SKM-1 (cell line): Measurements from ENCODE around the gene FAM83C.

Source experiments
- DNase-seq: peaks from one replicate; lab custom pipeline; 2025; ENCODE audit not compliant: unreplicated experiment; lab: John Stamatoyannopoulos, UW

Gene FAM83C

DNA sequence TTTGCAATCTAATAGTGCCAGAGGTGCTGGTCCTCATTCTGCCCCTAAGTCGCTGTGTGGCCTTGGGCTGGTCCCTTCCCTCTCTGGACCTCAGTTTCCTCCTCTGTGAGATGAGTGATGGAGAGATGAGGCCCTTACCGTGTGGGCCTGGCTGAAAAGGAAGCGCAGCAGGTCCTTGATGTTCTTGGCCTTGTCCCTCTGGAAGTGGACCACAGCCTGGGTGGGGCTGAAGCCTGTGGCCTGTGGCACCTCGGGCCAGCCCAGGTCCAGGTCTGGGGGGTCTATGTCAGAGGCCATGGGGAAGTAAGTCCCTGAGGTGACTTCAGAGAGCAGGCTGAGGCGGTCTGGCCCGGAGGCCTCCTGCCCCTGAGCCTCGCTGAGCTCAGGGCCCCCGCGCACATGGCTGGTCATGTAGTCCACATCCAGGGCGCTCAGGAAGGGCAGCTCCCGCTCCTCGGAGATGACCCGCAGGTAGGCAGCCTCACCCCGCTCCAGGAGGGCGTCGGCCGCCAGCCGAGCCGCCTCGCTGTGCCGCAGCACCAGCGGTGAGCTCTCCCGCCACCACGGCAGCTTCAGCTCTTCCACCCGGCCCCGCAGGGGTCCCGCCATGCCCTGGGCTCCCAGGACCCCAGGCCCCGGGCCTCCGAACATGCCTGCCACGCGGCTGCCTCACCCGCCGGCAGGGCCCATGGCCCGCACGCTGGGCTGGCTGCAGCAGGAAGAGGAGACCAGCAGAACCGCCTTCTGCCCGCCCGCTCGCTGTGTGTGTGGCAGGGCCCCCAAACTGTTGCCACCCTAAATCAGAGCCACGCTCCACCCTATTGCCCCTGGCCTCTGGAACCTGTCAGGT lies at the start of gene FAM83C:
Gene FAM83C, minus strand, starts transcription at position 772 of the 850 bp plus-strand sequence. Its CDS starts 121 bp downstream, at position 651.
- no peak for DNase-seq

DNA sequence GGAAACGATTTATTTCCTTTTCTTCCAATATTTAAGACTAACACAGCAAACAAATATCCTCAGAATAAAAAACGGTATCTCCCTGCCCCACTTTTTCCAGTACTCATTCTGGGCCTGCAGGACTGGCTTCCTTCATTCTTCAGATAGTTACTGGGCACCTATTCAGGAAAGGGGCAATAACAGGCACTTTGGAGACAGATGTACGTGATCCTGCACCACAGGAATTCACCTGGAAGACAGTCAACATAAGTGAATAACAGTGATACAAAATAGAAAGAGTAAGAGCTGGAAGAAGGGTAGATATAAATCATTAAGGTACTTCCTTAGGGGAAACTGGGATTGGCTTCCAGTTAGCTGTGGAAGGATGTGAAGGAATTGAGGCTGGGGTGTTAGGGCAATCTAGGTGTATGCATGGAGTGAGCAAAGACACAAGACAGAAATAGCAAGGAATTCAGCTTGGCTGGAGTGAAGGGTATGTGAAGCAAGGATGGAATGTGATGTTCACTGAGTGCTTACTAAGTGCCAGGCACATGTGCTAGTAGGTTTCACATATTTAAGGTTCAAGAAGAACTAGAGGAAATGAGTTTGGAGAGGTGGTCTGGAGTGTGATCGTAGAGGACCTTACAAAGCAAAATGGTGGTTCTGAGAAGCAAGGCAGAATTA lies 49.3 kb upstream of the FAM83C start:
- no peak for DNase-seq

DNA sequence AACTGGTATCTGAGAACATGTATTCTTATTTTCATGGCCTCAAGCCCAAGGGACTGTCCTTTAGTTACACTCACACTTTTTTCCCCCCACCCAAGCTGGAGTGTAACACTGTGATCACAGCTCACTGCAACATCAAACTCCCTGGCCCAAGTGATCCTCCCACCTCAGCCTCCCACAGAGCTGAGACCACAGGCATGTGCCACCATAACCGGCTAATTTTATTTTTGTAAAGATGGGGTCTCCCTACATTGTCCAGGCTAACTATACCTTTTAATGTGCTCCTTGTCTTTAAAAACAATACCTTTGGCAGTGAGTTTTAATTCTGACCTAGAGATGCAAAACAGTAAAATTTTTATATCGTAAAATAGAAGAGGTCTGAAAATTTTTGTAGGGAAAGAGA lies 48.2 kb upstream of the FAM83C start:
- DNase-seq, result no peak

DNA sequence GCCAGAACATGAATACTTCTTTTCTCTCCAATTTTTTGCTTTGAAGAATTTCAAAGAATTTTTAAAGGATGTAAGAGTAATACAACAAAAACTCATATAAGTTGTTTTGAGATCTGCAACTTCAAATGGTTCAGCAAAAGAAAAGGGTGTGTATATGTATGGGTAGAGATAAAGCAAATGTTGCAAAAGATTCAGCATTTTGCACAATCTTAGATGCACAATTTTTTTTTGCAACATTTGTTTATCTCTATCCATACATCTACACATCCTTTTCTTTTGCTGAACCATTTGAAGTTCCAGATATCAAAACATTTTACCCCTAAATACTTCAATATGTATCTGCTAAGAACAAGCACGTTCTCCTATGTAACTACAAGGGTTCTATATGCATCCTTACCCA lies 47.4 kb upstream of the FAM83C start:
- no peak for DNase-seq

DNA sequence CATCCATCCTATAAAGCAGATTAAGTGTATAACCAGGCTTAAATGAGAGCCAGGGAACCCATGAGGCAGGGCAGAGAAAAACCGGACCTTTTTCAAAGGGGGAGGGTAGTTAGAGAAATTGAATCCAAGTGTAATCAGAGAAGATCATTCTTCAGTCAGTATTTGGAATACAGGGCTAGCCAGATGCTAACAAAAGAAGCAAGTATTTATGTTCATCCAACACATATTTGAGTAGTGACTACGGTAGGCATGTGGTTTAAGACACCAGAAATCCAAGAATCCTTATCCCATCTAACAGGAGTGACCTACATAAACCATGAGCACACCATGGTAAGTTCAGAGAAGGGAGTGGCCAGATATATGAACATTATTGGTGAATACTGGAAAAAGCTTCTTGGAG lies 46.8 kb upstream of the FAM83C start:
- no peak for DNase-seq

DNA sequence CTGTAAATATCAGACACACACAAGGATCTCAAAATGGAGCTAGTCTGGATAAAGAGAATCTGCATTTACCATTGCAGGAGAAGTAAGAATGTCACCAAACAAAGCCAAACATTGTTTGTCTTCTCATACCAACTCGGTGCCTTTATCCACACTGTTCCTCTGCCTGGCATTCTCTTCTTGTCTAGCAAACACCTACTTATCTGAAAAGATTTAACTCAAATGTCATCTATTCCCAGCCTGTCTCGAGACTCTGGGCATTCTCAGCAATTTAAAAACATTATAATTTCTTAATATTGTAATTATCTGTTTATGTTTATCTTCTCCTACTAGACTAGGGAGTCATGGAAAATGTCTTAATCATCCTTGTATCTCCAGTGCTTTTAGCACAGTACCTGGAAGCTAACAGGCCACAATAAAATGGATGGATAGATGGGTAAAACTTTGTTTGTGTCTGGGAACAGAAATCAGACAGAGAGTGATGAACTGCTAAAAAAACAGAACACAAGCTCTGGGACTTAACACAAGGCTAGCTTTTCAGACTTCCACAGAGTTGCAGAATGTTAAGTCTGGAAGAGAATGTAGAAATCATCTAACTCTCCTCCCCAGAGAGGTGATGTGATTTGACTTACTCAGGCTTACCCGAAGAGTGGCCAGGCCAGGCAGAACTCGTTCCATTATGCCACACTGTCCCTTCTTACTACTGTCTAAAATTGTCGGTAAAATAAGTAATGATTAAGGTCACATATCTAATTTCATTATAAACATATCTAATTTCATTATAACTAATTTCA lies 42.3 kb upstream of the FAM83C start:
- no peak for DNase-seq

DNA sequence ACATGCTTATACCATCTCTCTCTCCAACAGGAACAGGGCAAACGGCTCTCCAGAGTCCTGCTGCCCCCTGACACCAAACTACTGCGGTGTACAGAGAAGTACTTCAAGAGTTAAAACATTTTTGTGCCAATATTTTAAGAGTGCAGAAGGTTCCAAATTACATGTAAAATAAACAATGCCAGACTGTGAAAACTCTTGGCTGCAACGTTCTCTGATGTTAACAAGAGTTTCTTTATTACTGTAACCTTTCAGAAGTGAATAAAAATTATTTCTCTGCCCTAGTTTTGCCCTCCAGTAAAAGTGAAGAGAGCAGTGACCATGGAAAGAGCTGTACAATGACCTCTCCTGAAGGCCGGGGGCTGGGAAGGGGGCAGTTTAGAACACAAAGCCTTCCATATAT lies 41.4 kb upstream of the FAM83C start:
- no peak for DNase-seq

DNA sequence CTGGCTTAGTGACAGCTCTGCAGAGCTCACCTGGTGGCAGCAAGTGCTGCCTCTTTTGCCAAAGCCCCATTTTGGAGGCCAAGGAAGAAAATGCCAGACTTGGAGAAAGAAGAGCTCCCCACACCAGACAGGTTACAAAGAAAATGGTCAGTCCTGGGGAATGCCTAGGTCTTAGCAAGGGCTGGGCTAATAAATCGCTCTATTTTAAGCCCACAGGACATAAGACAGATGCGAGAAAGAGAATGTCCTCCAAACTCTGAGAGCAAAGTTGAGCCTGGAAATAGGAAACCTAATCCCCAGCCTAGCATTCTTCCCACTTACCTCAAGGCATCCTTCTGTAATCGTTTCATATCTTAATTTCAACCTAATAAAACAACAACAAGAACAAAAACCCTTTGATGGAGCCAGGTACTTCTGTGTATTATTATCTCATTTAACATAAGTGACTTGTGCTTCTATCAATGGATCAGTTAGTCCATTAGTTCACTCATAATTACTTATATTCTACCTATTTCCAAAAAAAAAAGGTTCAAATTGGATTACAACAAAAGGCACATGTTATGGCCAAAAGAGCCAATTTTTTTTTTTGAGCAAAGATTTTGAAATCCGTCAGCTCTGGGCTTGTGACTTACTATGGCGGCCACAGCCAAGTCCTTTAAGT lies 40.4 kb upstream of the FAM83C start:
- DNase-seq, result no peak

DNA sequence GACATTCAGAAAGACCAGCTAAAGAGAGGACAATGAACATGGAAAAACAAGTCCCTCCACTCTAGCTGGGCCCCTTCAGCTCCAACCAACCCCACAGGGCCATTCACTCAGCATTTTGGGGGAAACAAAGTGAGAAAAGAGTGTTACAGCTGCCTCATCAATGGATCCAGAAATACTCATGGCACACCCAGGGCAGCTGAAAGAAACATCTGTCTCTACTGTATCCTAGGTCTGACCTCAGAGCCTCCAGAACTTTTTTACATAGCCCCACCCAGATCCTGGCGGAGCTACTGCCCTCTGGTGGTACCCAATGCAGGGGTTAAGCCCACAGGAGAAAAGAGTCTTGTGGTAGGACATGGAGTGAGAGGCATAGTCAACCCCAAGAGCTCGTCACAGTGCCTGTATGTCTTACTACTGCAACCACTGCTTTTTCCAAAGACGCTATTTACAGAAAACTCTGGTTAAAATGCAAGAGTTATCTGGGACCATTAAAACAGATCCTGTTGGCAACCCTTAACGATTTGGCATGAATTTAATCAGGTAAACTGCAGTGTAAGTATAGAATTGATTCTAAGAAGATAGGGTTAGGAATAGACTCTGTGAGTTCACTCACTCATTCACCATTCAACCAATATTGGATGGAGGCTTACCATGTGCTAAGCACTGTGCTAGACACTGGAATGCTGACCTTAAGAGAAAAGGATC lies 37.4 kb upstream of the FAM83C start:
- DNase-seq, result peak; percentile 35

DNA sequence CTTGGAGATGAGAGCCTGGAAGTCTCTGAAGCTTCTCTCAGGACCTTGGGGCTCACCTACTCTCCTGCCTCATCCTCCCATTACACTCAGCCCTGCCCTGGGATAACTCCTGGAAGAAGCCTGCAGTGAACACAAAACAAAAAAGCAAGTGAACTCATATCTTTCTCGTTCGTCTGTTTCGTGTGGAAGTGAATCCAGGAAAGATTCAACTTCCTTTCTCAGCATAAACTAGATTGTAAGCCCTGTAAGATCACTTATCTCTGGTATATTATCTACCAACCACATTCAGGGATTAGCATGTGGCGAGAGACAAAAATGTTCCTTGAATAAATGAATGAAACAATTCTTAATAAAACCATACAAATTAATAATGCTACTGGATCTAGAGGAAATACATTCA lies 36.5 kb upstream of the FAM83C start:
- no peak for DNase-seq

DNA sequence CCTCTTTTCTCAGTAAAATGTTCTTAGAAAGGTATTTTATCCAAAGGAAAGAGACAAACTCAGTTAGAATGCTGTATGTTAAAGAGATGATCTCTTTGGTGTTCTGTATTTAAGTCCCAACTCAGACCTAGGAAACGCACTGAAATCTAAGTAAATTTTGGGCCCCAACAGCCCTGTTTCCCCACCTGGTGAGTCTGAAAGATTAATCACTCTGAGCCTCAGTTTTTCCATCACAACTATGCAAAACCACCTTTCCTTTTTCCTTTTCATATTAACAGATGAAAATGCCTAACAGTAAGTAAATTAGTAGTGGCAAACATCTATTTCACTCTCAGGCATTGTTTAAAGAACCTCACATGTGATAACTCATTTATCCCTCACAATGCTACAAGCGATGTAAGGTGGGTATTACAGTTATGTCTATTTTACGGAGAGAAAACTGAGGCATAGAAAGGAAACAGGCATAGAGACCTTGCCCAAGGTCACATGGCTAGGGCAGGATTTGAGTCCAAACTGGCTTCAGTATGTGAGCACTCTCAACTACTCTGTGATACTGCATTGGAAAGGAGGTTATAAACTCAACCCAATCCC lies 36.0 kb upstream of the FAM83C start:
- DNase-seq, result no peak

DNA sequence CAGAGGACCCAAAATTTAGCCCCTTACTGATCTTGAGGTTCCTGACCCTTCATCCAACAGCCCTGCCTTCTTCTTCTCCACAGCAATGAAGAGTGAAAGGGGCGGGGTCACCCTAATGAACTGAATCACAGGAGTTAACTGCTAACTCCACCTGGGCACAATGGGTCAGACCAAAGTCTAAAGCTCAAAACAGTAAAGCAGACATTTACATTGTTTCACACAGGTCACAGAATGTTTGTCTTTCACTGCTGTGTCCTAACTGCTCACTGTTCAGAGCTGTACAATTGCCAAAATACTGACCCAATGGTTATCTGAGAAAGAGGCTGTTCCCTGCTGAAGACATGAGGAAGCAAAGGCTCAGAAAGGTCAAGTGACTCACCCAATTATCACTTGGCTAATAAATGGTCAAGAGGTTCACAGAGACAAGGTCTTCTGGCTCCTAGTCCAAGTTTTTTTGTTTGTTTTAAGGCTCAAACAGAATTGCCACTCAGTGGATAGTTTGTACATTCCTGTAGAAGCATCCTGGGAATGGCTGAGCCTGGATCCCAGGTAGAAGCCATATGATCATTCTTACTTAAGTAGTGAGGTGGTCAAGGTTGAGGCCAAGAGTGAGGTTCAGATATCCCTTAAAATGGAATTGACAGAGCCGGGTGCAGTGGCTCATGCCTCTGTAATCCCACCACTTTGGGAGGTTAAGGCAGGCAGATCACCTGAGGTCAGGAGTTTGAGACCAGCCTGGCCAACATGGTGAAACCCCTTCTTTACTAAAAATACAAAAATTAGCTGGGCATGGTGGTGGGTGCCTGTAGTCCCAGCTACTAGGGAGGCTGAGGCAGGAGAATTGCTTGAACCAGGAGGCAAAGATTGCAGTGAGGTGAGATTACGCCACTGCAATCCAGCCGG lies 35.1 kb upstream of the FAM83C start:
- no peak for DNase-seq

DNA sequence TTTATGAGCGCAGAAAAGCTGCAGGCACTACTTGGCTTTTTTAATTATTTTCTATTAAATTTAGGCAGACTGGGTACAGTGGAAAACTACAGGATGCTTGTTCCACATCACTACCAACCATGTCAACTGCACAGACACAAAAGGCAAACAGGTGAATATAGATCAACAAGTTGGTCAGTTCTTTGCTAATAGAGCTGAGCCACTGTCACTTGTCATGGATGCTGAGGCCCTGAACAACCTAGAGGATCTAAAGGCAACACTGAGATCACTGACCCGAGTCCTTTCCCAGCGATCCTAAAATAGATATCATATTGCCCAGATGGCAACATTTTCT lies 34.5 kb upstream of the FAM83C start:
- DNase-seq, result no peak

DNA sequence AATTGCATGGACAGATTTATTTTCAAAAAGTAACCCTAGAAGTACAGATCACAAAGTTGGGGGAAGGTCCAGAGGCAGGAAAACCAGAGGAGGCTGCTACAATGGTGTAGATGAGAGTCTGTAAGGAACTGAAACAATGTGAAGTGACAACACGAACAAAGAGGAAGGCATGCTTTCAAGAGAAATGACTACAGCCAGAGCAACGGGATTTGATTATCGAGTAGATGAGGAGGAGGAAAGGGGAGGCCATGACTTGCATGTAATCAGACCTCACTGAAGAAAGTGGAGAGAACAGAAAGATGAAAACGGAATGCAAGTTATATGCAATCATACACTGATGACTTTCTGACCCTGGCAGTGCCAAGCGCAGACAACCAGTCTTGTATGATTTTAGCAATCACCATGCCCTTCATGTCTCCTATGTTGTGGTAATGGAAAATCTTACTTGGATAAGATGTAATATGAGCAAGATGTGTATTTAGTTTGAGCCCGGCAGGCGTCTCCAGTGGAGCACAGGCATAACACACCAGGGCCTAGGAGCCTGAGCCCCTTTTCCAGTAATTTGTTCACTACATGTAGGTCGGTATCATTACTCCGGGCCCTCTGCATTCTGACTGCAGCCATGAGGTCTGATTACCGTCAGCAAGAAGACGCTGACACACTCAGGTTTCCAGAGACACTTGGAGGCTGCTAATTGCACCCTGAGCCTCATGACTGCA lies 34.0 kb upstream of the FAM83C start:
- DNase-seq, result no peak

DNA sequence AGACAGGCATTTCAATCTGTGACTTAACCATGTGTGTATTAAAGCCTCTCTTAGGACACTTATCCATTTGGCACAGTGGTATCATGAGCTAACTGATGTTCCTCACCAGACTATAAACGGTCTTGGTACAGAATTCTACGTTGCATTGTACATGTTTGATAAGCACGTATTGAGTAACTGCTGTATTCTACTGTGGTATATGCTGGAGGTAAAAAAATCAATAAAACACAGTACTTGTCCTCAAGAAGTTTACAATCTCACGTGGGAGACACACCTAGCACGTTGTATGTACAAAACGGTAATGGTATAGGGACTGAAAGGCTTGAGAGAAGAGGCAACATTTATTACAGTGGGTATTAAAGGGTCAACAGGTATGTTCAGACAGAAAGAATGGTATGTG lies 33.2 kb upstream of the FAM83C start:
- DNase-seq, result no peak

DNA sequence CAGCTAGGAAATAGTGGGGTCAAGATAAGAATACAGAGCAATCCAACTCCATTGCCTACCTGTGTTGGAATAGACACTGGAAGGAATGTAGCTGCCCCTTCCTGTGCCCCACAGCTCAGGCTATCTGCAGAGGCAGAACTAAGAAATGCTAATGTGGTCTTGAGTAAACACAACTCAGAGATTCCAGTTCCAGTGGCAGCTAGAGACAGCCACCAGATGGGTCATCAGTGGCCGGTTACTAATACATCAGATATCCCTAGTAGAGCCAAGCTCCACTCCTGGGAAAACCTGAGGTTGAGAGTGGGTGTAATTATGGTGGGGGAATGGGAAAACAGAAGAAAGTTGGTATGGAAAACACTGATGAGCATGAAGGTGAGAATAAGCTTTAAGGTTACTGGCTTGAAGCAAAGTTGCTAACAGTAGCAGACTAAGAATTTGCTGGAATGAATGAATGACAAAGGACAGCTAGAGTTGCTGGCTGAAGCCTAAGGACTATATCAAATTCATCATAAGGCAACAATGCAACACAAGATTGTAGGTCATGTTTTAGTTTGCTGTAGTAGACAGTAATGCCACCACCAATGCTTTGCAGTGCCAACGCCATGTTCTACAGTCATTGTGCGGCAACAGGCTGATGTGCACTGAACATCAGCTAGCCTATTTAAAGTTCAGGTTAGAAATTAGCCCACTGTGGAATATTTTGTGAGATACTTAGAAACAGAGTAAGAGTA lies 28.3 kb upstream of the FAM83C start:
- DNase-seq, result no peak

DNA sequence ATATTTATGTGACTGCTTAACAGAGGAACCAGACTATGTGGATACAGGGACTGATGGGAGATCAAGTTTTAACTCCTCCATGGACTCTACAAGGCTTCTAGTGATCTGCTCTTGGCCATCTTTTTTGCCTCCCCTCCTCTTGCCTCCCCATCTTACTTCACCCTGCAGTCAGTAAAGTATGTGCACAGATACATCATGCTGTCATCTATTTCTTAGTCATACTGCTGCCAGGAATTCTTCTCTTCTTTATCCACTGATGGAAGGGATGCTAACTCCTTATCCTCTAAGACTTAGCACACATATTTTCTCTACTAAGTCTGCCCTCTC lies 27.6 kb upstream of the FAM83C start:
- no peak for DNase-seq

DNA sequence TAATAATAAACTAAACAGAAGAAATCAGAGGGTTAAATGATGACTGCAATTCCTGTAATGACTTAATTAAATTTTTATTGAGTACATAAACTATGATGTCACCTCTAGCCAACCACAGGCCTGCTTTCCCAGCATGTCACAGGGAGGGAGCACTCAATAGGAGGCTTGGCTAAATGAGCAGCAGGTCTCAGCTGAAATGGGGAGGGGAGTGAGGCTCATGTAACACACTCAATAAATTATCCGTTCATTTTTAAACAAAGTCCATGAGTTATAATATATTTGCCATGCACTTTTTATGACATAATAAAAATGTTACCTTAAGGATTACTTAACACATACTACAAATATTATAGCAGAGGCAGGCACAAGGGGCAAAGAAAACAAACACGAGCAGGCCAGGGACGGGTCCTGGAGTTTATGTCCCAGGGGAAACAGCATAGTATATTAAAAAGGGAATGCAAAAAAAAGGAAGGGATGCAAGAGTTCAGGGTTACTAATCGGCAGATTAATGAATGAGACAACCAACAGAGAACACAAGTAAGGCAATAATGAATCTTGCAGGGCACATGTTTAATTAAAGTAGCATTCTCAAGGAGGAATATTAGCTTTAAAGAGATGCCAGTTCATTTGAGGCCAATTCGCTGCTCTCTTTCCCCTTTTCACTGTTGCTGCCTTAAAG lies 27.1 kb upstream of the FAM83C start:
- DNase-seq, result no peak
